Heart right ventricle (tissue), 16 donors: ENCODE data around the gene MVB12B. TPM values are rescaled to one million over a fixed set of nuclear protein-coding genes. Genes with fewer than 3 reads are reported as not detected.

Source experiments
- ATAC-seq, 8 donors: fragments of 200-7000 bp; cut with Tn5 transposase; one replicate each; pipeline ENCODE4 v1.9.1; 2020; ENCODE audit warnings: mild to moderate bottlenecking in 8 of 8, moderate library complexity in 8 of 8, moderate number of reproducible peaks in 1 of 8
- DNase-seq, 2 donors: peaks; one replicate each; pipeline ENCODE4 v3.0.0-alpha.2; 2020
- H3K27ac ChIP-seq, 10 donors: fragments of 200-600 bp; sonication (generic) in 2 of 10; one replicate each; pipeline versions ENCODE4 v1.5.0 to v1.8.0; 2020 to 2022; ENCODE audit warnings: mild to moderate bottlenecking in 3 of 10
- H3K27me3 ChIP-seq, 7 donors: fragments of 200-600 bp; one replicate each; pipeline ENCODE4 v1.8.0; 2021 to 2022; ENCODE audit warnings: mild to moderate bottlenecking in 2 of 7
- H3K36me3 ChIP-seq, 9 donors: fragments of 200-600 bp; sonication (generic) in 1 of 9; one replicate each; pipeline versions ENCODE4 v1.5.0 to v1.8.0; 2020 to 2022; ENCODE audit warnings: mild to moderate bottlenecking in 2 of 9
- H3K4me1 ChIP-seq, 9 donors: fragments of 200-600 bp; sonication (generic) in 1 of 9; one replicate each; pipeline versions ENCODE4 v1.5.0 to v1.8.0; 2020 to 2022; ENCODE audit warnings: mild to moderate bottlenecking in 4 of 9
- H3K4me3 ChIP-seq, 10 donors: fragments of 200-600 bp; sonication (generic) in 2 of 10; one replicate each; pipeline versions ENCODE4 v1.5.0 to v1.8.0; 2020 to 2022; ENCODE audit warnings: mild to moderate bottlenecking in 7 of 10, moderate library complexity in 2 of 10
- H3K9me3 ChIP-seq, 11 donors: fragments of 200-600 bp in 10 of 11; sonication (generic) in 2 of 11; one replicate each; pipeline versions ENCODE4 v1.5.0 to v1.8.0; 2013 to 2022; ENCODE audit warnings: mild to moderate bottlenecking in 2 of 11, control low read depth in 1 of 11, moderate library complexity in 1 of 11
- WGBS, 2 donors: extraction: QIAGEN DNeasy Blood & Tissue Kit; methylation state at CpG; one replicate each; pipeline ENCODE4 v1.1.7; 2013; ENCODE audit warnings: inconsistent platforms in 1 of 2; 5-methylcytosine and 5-hydroxymethylcytosine counted together
- intact Hi-C, 10 donors: fragments of 100-400 bp; cut with DNase I; formaldehyde crosslinking; loops; one replicate each; pipeline versions ENCODE4 v1.11.1 to v1.14.2; 2022
- polyA plus RNA-seq, 2 donors: library from polyadenylated mRNA; stranded (reverse); fragments of 200-250 nt; gene quantifications; one replicate each; pipeline ENCODE4 v1.2.3, GENCODE V29; 2013
- total RNA-seq, 10 donors: library from RNA; stranded (reverse); fragmentation: NEBNext Ultra II Directional in 3 of 10; extraction: Animal tissue kit (Norgen Biotek cat#: 25700) in 3 of 10; gene quantifications; one replicate each; pipeline versions ENCODE4 v1.2.1 to v1.2.4, GENCODE V29; 2021 to 2023
- TF ChIP-seq, protein P1 (sequence below), 9 donors: fragments of 200-600 bp; sonication (generic) in 2 of 9; IDR thresholded peaks; one replicate each; pipeline versions ENCODE4 v1.5.0 to v1.8.0; 2021 to 2022; ENCODE audit warnings: antibody characterized with exemption in 9 of 9, mild to moderate bottlenecking in 5 of 9, moderate library complexity in 1 of 9
- donor health status: Arrhythmogenic right ventricular cardiomyopathy.
- donor health status: ischemic (EF 13 %, LVEDD 7.1; RV severe dilation, severe dysfunction).
- donor health status: healthy with polysubstance abuse.
- donor health status: DM: no; HTN: yes; CAD: no.
- donor health status: DM: no; HTN: no; CAD: no.
- donor health status: ischemic (EF 25% LVEDD 6.9; RV normal size, moderate dysfunction).
- donor health status: ischemic (EF 25% LVEDD 5.7; RV mildly dilated, moderate dysfunction).
- donor health status: healthy.
- donor health status: DM: yes; HTN: yes; CAD: no.
- donor health status: Ischemic cardiomyopathy.
- donor health status: ischemic (EF 35%, LVEDD 5.7; RV mildly dilated, moderate dysfunction).
- donor health status: nonischemic (EF 11% LVEDD 7.7; RV severe dilation, severe dysfunction).
- donor health status: DM: yes; HTN: yes; CAD: no.
- donor health status: PGD.
- donor health status: ischemic (EF 29% LVEDD 5.4; RV normal size, mild dysfunction).
- donor health status: nonischemic (EF 23%, LVEDD 6.1; RV moderate dilation, normal function).

The MVB12B gene
- total and polyA plus RNA-seq, 12 donors = 2.8 to 16.5 (median 10.6) TPM

DNA sequence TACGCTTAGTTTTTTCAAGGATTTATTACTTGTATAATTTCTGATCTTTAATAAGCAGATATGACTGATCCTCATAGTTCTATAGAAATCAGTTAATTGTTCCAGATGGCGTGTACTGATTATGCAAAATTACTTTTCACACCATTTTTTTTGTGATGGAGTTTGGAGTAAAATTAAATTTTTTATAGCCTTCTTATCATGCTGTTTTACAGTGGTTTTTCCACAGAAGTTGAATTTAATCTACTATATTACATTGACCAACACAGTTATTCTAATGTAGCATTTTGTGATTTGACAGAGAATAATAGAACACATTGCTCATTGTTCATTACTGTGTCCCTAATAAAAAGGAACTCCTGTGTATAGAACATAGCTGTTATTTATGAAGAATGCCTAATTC, 111.1 kb downstream of the MVB12B start:
- ATAC-seq = no peak
- TF ChIP-seq, protein P1, sequence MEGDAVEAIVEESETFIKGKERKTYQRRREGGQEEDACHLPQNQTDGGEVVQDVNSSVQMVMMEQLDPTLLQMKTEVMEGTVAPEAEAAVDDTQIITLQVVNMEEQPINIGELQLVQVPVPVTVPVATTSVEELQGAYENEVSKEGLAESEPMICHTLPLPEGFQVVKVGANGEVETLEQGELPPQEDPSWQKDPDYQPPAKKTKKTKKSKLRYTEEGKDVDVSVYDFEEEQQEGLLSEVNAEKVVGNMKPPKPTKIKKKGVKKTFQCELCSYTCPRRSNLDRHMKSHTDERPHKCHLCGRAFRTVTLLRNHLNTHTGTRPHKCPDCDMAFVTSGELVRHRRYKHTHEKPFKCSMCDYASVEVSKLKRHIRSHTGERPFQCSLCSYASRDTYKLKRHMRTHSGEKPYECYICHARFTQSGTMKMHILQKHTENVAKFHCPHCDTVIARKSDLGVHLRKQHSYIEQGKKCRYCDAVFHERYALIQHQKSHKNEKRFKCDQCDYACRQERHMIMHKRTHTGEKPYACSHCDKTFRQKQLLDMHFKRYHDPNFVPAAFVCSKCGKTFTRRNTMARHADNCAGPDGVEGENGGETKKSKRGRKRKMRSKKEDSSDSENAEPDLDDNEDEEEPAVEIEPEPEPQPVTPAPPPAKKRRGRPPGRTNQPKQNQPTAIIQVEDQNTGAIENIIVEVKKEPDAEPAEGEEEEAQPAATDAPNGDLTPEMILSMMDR (IDR thresholded peaks at IDR 0.05) = no peak
- 96 to 99% methylated on average over 2 of the region's 2 CpGs for WGBS, 2 donors

DNA sequence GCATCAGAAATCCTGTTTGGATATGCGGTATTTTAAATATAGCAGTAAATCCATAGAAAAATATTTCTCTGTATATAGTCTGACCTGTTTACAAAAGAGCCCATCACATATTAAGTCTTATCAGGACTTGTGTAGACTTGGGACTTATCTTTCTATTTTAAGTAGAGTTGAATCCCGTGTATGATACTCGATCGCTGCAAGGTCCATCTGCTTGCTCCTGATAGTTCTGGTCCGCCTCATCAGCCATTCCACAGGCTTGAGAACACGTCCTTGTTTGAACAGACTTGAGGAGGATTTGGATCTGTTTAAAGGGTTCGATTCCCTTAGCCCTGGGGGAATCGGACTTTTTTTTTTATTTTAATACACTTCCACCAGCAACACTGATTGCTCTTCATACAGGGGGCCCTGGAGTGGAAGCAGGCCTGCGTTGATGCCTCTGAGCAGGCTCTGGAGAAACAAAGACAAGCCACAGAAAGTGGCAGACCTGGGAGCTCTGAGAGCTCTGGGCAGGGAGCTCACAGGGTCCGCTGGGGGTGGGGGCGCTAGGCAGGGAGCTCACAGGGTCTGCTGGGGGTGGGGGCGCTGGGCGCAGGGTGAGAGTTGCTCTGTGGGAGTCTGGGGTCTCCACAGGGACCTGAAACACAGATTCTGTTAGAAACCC, 112.2 kb downstream of the MVB12B start:
- no peaks in the 10 kb centered on the region for H3K27me3 ChIP-seq
- 83 to 85% methylated on average over 13 of the region's 13 CpGs for WGBS, 2 donors

More for the DNA sequence above, 111.1 kb downstream of the MVB12B start:
- Histone ChIP-seq H3K36me3 (peaks cover 0 to 7% (median 0%) of the 10 kb centered on the region in 9 donors), H3K4me3 (no peak overlapping the region), H3K27ac (no peak overlapping the region), H3K4me1 (no peaks in the 10 kb centered on the region), H3K9me3 (no peaks in the 10 kb centered on the region), H3K27me3 (no peaks in the 10 kb centered on the region)
- intact Hi-C loops = no loop called here
- no peak for DNase-seq

GRCh38 chr9:126439402-126439765, 112.8 kb downstream of the MVB12B start:
- Histone ChIP-seq H3K36me3 (peaks cover 0 to 7% (median 0%) of the 10 kb centered on the region in 9 donors), H3K27ac (no peak overlapping the region), H3K4me1 (peaks cover 0 to 2% (median 0%) of the 10 kb centered on the region in 9 donors), H3K9me3 (no peaks in the 10 kb centered on the region), H3K27me3 (no peaks in the 10 kb centered on the region), H3K4me3 (no peak overlapping the region)
- DNase-seq (no peak), ATAC-seq (no peak)
- WGBS, 2 donors = 82 to 97% methylated on average over 5 of the region's 5 CpGs
- TF ChIP-seq, protein P1 (IDR thresholded peaks at IDR 0.05) = no peak
- intact Hi-C loops = no loop called here

More for the DNA sequence above, 112.2 kb downstream of the MVB12B start:
- Histone ChIP-seq H3K4me3 (no peak overlapping the region), H3K27ac (no peak overlapping the region), H3K36me3 (peaks cover 0 to 7% (median 0%) of the 10 kb centered on the region in 9 donors), H3K9me3 (no peaks in the 10 kb centered on the region), H3K4me1 (no peaks in the 10 kb centered on the region)
- TF ChIP-seq, protein P1 (IDR thresholded peaks at IDR 0.05) = no peak
- DNase-seq = no peak
- intact Hi-C loops = no loop called here
- ATAC-seq = no peak

DNA sequence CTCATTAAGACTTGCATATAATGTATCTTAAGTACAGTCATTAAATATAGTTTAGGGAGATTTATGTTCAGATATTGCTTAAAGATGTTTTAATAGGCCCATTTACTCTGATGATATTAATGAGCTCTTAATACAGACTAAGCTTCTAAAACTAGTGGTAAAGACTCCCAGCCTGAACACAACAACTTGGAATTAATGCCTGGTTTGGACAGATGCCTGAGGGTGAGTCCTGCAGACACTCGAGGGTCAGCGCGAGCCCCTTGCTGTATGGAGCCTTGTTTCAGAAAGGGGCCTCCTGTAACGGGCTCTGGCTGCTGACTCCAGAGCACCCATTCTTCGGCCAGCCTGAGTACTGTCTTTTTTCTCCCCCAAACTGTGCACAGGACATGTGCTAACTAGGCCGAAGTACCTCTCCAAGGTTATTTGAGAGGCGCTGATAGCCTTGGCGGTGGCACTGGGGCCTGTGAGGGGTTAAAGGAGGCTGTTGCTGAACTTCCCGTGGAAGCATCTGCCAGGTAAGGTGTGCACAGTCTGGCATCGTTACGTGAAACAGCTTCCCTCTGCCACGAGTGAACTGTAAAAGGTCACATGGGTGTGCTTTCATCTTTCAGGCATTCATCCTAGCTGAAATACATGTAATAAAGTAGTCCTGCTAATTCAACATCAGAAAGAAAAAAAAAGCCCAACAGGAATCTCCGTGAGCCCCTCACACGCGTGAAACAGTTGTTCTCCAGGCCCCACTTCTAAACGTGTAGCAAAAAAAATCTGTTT, 113.4 kb downstream of the MVB12B start:
- 84 to 88% methylated on average over 16 of the region's 16 CpGs for WGBS, 2 donors
- H3K27ac ChIP-seq = no peak overlapping the region
- H3K4me1 ChIP-seq = peaks cover 0 to 2% (median 0%) of the 10 kb centered on the region in 9 donors
- H3K4me3 ChIP-seq = no peak overlapping the region
- TF ChIP-seq, protein P1 (IDR thresholded peaks at IDR 0.05) = no peak
- DNase-seq = no peak
- no peaks in the 10 kb centered on the region for H3K9me3 ChIP-seq
- no peaks in the 10 kb centered on the region for H3K27me3 ChIP-seq
- no peak for ATAC-seq
- H3K36me3 ChIP-seq = peaks cover 0 to 7% (median 0%) of the 10 kb centered on the region in 9 donors
- intact Hi-C loops = no loop called here
